Osteocyte (in vitro differentiated cells): ENCODE results near the gene RARB. TPM values are rescaled to one million over a fixed set of nuclear protein-coding genes. Genes with fewer than 3 reads are reported as not detected.

Experiments used
- DNase-seq: peaks from one replicate; pipeline ENCODE4 v3.0.0; 2021; ENCODE audit warnings: mixed read lengths; ENCODE audit not compliant: unreplicated experiment; ENCODE audit errors: extremely low spot score
- H3K27ac Mint-ChIP-seq: one replicate; pipeline ENCODE4 v1.8.0; 2021; ENCODE audit warnings: mild to moderate bottlenecking, mixed read lengths; ENCODE audit not compliant: unreplicated experiment
- H3K27me3 Mint-ChIP-seq: one replicate; pipeline ENCODE4 v1.8.0; 2021; ENCODE audit warnings: mixed read lengths; ENCODE audit not compliant: unreplicated experiment
- H3K36me3 Mint-ChIP-seq: one replicate; pipeline ENCODE4 v1.8.0; 2021; ENCODE audit warnings: mixed read lengths; ENCODE audit not compliant: unreplicated experiment
- H3K4me1 Mint-ChIP-seq: one replicate; pipeline ENCODE4 v1.8.0; 2021; ENCODE audit warnings: mixed read lengths; ENCODE audit not compliant: unreplicated experiment
- H3K4me3 Mint-ChIP-seq: one replicate; pipeline ENCODE4 v1.8.0; 2021; ENCODE audit warnings: mild to moderate bottlenecking, moderate library complexity, mixed read lengths; ENCODE audit not compliant: unreplicated experiment
- H3K9me3 Mint-ChIP-seq: one replicate; pipeline ENCODE4 v1.8.0; 2021; ENCODE audit warnings: mixed read lengths; ENCODE audit not compliant: unreplicated experiment
- CTCF ChIP-seq: fragments of 200-600 bp; sonication (generic); IDR thresholded peaks from 2 replicates; pipeline ENCODE4 v1.5.0; 2021; ENCODE audit warnings: antibody characterized with exemption, mild to moderate bottlenecking, moderate library complexity
- total RNA-seq: library from RNA; stranded (reverse); gene quantifications from 2 replicates; pipeline ENCODE4 v1.2.1, GENCODE V29; 2021

Gene RARB
- total RNA-seq, 1 donor from 2014 or later: 4.8 TPM

- DNase-seq: no peak
- Mint-ChIP-seq H3K27ac (peak overlapping the region; percentile 51), H3K9me3 (no peaks in the 10 kb centered on the region), H3K27me3 (no peaks in the 10 kb centered on the region), H3K4me1 (peaks cover 81% of the 10 kb centered on the region), H3K4me3 (no peak overlapping the region), H3K36me3 (peaks cover 5% of the 10 kb centered on the region)
- TF ChIP-seq CTCF: no peak
Observed at GRCh38 chr3:25480811-25481210, 52.7 kb downstream of the RARB start.

GRCh38 chr3:25481386-25481785 lies 53.3 kb downstream of the RARB start:
- Mint-ChIP-seq H3K27me3 (no peaks in the 10 kb centered on the region), H3K9me3 (no peaks in the 10 kb centered on the region), H3K4me1 (peaks cover 78% of the 10 kb centered on the region), H3K27ac (peak overlapping the region; percentile 51), H3K36me3 (peaks cover 2% of the 10 kb centered on the region), H3K4me3 (no peak overlapping the region)
- DNase-seq: no peak
- no peak for TF ChIP-seq CTCF

- no peaks in the 10 kb centered on the region for H3K9me3 Mint-ChIP-seq
- no peak overlapping the region for H3K4me3 Mint-ChIP-seq
- H3K27ac Mint-ChIP-seq: peak overlapping the region; percentile 23
- H3K4me1 Mint-ChIP-seq: peaks cover 73% of the 10 kb centered on the region
- no peak for DNase-seq
- peaks cover 2% of the 10 kb centered on the region for H3K36me3 Mint-ChIP-seq
- TF ChIP-seq CTCF: no peak
- no peaks in the 10 kb centered on the region for H3K27me3 Mint-ChIP-seq
Observed at GRCh38 chr3:25483456-25483855, 55.4 kb downstream of the RARB start.

- Mint-ChIP-seq H3K27ac (peak overlapping the region; percentile 46), H3K36me3 (peaks cover 2% of the 10 kb centered on the region), H3K9me3 (no peaks in the 10 kb centered on the region), H3K4me3 (no peak overlapping the region), H3K27me3 (no peaks in the 10 kb centered on the region), H3K4me1 (peaks cover 69% of the 10 kb centered on the region)
- no peak for TF ChIP-seq CTCF
- DNase-seq: no peak
Observed at GRCh38 chr3:25485673-25486072, 57.6 kb downstream of the RARB start.

- Mint-ChIP-seq H3K36me3 (peaks cover 2% of the 10 kb centered on the region), H3K27ac (no peak overlapping the region), H3K9me3 (peaks cover under 1% of the 10 kb centered on the region), H3K27me3 (no peaks in the 10 kb centered on the region), H3K4me1 (peaks cover 63% of the 10 kb centered on the region), H3K4me3 (no peak overlapping the region)
- TF ChIP-seq CTCF: no peak
- no peak for DNase-seq
Observed at GRCh38 chr3:25486932-25487331, 58.9 kb downstream of the RARB start.
